Activated naive CD4-positive, alpha-beta T cell treated with anti-CD3 and anti-CD28 coated beads, Interleukin-2, amount 50 U/mL, for 24 hours (primary cell): ENCODE results near the gene SLC35B2.

Experiments used
- H3K27ac Mint-ChIP-seq: one replicate; pipeline ENCODE4 v1.8.0; 2021; ENCODE audit warnings: mild to moderate bottlenecking, mixed read lengths
- H3K27me3 Mint-ChIP-seq: one replicate; pipeline ENCODE4 v1.8.0; 2021; ENCODE audit warnings: mixed read lengths
- H3K36me3 Mint-ChIP-seq: one replicate; pipeline ENCODE4 v1.8.0; 2021; ENCODE audit warnings: mixed read lengths
- H3K4me1 Mint-ChIP-seq: one replicate; pipeline ENCODE4 v1.8.0; 2021; ENCODE audit warnings: mixed read lengths
- H3K4me3 Mint-ChIP-seq: one replicate; pipeline ENCODE4 v1.8.0; 2021; ENCODE audit warnings: mild to moderate bottlenecking, mixed read lengths
- H3K9me3 Mint-ChIP-seq: one replicate; pipeline ENCODE4 v1.8.0; 2021; ENCODE audit warnings: mixed read lengths

Gene SLC35B2, protein sequence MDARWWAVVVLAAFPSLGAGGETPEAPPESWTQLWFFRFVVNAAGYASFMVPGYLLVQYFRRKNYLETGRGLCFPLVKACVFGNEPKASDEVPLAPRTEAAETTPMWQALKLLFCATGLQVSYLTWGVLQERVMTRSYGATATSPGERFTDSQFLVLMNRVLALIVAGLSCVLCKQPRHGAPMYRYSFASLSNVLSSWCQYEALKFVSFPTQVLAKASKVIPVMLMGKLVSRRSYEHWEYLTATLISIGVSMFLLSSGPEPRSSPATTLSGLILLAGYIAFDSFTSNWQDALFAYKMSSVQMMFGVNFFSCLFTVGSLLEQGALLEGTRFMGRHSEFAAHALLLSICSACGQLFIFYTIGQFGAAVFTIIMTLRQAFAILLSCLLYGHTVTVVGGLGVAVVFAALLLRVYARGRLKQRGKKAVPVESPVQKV

GRCh38 chr6:44257025-44257752 lies at the start of gene SLC35B2:
SLC35B2 (minus strand) TSS chr6:44257528; CDS start chr6:44257410, 118 bp downstream.
- Mint-ChIP-seq H3K4me1 (peaks cover 65% of the 10 kb centered on the region), H3K4me3 (peak within 1 kb of the TSS; percentile 90), H3K27me3 (no peaks in the 10 kb centered on the region), H3K27ac (peak within 1 kb of the TSS; percentile 85), H3K9me3 (no peaks in the 10 kb centered on the region), H3K36me3 (peaks cover 23% of the 10 kb centered on the region)

DNA sequence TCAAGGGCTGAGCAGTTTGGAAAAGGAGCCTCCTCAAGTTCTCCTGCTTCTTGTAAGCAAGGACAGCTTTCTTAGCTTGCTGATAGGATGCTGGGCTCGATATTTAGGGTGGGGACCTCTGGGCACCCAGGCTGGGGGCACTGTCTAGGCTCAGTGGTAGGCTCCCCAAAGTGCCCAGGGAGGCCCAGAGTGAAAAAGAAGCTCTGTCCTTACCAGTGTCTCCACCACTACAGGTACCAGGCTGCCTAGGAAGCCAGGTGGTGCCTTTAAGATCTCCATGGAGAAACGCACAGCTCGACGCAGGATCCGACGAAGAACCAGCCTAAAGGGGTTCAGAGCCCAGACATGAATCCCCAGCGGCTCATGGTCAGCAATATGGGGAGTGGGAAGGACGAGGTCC lies 49.4 kb upstream of the SLC35B2 start:
- H3K4me3 Mint-ChIP-seq = no peak overlapping the region

DNA sequence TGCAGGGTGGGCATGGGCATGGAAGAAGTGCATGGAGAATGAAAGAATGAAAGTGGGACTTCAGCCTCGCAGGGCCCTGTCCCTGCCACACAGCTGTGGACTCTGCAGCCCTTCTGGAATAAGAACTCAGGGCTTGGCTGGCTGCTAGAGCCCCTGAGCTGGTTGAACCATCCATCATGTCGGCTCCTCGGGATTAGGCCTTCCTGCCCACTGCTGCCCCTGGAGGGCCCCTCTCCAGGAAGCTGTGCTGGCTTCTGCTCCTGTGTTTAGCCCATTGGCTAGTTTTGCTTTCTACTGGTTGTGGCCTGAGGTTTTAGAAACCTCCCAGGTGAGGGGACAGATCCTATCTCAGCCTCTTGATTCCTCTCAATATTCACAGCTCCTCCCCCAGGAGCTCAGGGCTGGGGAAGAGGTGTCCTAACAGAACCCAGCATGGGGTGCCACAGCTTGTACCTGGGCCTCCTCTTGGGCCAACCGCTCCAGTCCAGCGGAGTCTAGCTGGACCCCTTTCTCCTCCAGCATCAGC lies 47.9 kb upstream of the SLC35B2 start:
- H3K27ac Mint-ChIP-seq = no peak overlapping the region
- H3K36me3 Mint-ChIP-seq = peaks cover 9% of the 10 kb centered on the region
- no peaks in the 10 kb centered on the region for H3K27me3 Mint-ChIP-seq
- no peak overlapping the region for H3K4me3 Mint-ChIP-seq
- H3K4me1 Mint-ChIP-seq = no peaks in the 10 kb centered on the region
- H3K9me3 Mint-ChIP-seq = no peaks in the 10 kb centered on the region

More for the DNA sequence above, 49.4 kb upstream of the SLC35B2 start:
- Mint-ChIP-seq H3K36me3 (peaks cover 9% of the 10 kb centered on the region), H3K4me1 (peaks cover 3% of the 10 kb centered on the region), H3K9me3 (no peaks in the 10 kb centered on the region), H3K27ac (no peak overlapping the region), H3K27me3 (no peaks in the 10 kb centered on the region)

DNA sequence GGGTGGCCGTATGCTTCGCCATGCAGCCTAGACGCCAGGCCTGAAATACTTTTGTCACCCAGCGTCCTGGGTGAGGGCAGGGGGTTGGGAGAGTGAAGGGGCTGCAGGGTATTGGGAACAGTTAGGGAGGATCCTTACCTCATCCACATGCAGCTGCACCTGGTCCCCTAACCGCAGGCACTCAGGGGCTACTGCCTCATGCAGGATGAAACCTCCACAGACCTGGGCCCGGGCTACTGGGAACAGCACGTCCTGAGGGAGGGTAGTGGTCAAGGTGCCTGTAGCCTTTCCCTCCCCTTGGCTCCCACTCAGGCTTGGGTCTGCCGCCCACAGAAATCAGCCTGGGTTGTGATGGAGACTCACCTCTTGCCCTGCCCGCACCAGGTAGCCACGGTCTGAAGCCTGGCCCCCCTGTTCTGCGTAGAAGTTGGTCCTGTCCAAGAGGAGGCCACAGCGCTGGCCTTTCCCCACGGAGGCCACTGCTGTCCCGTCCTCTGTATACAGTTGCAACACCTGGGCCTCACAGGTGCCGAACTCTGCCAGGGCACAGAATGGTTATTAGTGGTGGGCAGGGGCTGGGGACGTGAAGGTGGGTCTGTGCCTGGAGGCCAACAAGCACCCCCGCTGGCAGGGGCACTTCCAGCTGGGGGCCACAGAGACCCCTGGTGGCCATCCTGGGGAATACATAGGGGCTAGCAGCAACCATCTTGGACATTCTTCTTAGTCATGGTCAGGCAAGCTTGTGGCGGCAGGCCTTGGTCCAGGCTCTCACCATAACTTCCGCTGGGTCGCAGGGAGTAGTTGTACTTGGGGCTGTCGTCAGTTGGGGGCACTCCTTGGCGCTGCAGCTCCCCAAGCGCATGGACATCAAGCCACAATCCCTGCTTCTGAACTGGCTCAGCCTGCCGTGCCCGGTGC lies 47.2 kb upstream of the SLC35B2 start:
- no peaks in the 10 kb centered on the region for H3K27me3 Mint-ChIP-seq
- no peak overlapping the region for H3K4me3 Mint-ChIP-seq
- peaks cover 3% of the 10 kb centered on the region for H3K36me3 Mint-ChIP-seq
- no peak overlapping the region for H3K27ac Mint-ChIP-seq
- no peaks in the 10 kb centered on the region for H3K9me3 Mint-ChIP-seq
- H3K4me1 Mint-ChIP-seq = no peaks in the 10 kb centered on the region

- peaks cover 3% of the 10 kb centered on the region for H3K36me3 Mint-ChIP-seq
- H3K4me1 Mint-ChIP-seq = no peaks in the 10 kb centered on the region
Measured at GRCh38 chr6:44303842-44304241, 46.5 kb upstream of the SLC35B2 start.

DNA sequence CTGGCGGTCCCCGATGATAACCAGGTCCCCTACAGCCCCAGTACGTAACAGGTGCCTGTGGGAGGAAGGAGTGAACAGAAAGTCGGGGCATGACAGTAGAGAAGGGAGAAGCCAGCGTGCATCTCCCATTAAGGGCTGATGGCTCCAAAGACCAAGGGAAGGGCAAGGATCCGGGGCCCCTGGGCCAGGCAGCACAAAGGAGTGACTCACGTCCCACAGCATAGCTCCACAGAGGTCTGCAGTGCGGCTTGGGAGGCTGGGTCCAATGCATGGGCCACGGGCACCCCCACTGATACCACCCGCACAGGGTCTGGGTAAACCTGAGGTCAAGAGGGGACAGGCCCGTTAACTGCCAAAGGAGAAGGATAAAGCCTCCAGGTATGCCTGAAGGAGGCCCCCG lies 45.5 kb upstream of the SLC35B2 start:
- no peaks in the 10 kb centered on the region for H3K27me3 Mint-ChIP-seq

More at GRCh38 chr6:44303842-44304241, 46.5 kb upstream of the SLC35B2 start:
- Mint-ChIP-seq H3K27me3 (no peaks in the 10 kb centered on the region), H3K9me3 (no peaks in the 10 kb centered on the region), H3K4me3 (no peak overlapping the region), H3K27ac (no peak overlapping the region)

DNA sequence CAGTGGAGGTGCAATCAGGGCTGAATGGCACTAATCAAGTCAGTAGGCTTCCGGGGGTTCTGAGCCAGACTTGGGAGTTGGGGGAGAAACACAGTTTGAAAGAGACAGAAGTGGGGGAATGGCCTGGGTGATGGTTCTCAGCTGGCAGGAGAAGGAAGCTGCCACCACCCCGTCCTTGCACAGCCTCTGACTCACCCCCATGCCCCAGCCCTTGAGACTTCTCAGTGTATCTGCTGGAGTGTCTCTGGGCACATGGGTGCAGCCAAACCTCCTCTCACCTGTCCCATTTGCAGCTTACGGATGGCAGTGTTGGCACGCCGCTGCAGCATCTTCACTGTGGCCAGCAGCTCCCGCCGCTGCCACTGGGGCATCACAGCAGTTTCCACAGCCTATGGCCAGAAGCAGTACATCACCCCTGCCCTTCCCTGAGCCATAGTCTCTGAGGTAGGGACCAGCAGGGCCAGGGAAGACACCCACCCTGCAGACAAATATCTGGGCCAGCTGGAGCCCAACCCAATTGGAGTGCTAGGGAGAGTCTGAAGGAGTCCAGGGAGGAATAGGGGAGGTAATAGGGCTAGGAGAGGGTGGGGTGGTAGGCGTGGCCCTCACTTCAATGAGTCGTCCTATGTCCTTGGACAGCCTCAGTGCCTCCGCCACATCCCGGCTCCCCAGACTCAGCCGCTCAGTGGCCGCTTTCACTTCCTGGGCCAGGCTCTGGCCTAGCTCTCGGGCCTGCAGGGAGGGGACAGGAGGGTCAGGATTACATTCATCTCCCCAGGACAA lies 44.6 kb upstream of the SLC35B2 start:
- Mint-ChIP-seq H3K4me1 (peaks cover 5% of the 10 kb centered on the region), H3K36me3 (peaks cover 3% of the 10 kb centered on the region), H3K27ac (no peak overlapping the region), H3K4me3 (no peak overlapping the region), H3K9me3 (no peaks in the 10 kb centered on the region), H3K27me3 (no peaks in the 10 kb centered on the region)

More for the DNA sequence above, 45.5 kb upstream of the SLC35B2 start:
- Mint-ChIP-seq H3K36me3 (peaks cover 3% of the 10 kb centered on the region), H3K4me3 (no peak overlapping the region), H3K9me3 (no peaks in the 10 kb centered on the region), H3K4me1 (peaks cover 2% of the 10 kb centered on the region), H3K27ac (no peak overlapping the region)

DNA sequence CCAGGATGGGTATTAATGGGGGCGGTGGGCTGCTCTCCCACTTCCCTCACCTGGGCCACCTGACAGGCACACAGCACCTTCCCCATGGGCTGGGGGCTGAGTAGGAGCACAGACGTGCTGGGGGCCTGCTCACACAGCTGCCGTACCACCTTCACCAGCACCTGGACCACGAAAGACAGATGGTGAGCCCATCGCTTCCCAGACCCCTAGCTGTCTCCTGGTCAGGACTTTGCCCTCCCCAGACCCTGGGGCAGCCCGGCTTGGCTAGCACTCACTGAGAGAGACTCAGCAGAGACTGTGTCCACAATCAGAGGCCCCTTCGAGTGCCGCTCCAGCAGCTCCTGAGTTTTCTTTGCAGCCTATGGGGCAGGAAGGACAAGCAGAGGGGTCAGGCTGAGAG lies 43.8 kb upstream of the SLC35B2 start:
- peaks cover 3% of the 10 kb centered on the region for H3K27me3 Mint-ChIP-seq
- no peak overlapping the region for H3K4me3 Mint-ChIP-seq
- H3K9me3 Mint-ChIP-seq = no peaks in the 10 kb centered on the region
- H3K4me1 Mint-ChIP-seq = peaks cover 5% of the 10 kb centered on the region
- peaks cover 3% of the 10 kb centered on the region for H3K36me3 Mint-ChIP-seq
- no peak overlapping the region for H3K27ac Mint-ChIP-seq

- peaks cover 3% of the 10 kb centered on the region for H3K36me3 Mint-ChIP-seq
- H3K27me3 Mint-ChIP-seq = peaks cover 6% of the 10 kb centered on the region
- H3K4me3 Mint-ChIP-seq = no peak overlapping the region
- H3K4me1 Mint-ChIP-seq = peaks cover 5% of the 10 kb centered on the region
- H3K9me3 Mint-ChIP-seq = no peaks in the 10 kb centered on the region
- H3K27ac Mint-ChIP-seq = no peak overlapping the region
Measured at GRCh38 chr6:44300292-44300823, 43.0 kb upstream of the SLC35B2 start.

- H3K27ac Mint-ChIP-seq = no peak overlapping the region
- H3K9me3 Mint-ChIP-seq = no peaks in the 10 kb centered on the region
- H3K4me1 Mint-ChIP-seq = peaks cover 5% of the 10 kb centered on the region
- H3K4me3 Mint-ChIP-seq = no peak overlapping the region
- H3K36me3 Mint-ChIP-seq = peaks cover 3% of the 10 kb centered on the region
- peaks cover 13% of the 10 kb centered on the region for H3K27me3 Mint-ChIP-seq
Measured at GRCh38 chr6:44298864-44299263, 41.5 kb upstream of the SLC35B2 start.

GRCh38 chr6:44298055-44298803 lies 40.9 kb upstream of the SLC35B2 start:
- peak overlapping the region; percentile 65 for H3K4me3 Mint-ChIP-seq
- peaks cover 16% of the 10 kb centered on the region for H3K27me3 Mint-ChIP-seq
- H3K4me1 Mint-ChIP-seq = peaks cover 5% of the 10 kb centered on the region
- H3K36me3 Mint-ChIP-seq = peaks cover 3% of the 10 kb centered on the region
- no peak overlapping the region for H3K27ac Mint-ChIP-seq
- no peaks in the 10 kb centered on the region for H3K9me3 Mint-ChIP-seq

DNA sequence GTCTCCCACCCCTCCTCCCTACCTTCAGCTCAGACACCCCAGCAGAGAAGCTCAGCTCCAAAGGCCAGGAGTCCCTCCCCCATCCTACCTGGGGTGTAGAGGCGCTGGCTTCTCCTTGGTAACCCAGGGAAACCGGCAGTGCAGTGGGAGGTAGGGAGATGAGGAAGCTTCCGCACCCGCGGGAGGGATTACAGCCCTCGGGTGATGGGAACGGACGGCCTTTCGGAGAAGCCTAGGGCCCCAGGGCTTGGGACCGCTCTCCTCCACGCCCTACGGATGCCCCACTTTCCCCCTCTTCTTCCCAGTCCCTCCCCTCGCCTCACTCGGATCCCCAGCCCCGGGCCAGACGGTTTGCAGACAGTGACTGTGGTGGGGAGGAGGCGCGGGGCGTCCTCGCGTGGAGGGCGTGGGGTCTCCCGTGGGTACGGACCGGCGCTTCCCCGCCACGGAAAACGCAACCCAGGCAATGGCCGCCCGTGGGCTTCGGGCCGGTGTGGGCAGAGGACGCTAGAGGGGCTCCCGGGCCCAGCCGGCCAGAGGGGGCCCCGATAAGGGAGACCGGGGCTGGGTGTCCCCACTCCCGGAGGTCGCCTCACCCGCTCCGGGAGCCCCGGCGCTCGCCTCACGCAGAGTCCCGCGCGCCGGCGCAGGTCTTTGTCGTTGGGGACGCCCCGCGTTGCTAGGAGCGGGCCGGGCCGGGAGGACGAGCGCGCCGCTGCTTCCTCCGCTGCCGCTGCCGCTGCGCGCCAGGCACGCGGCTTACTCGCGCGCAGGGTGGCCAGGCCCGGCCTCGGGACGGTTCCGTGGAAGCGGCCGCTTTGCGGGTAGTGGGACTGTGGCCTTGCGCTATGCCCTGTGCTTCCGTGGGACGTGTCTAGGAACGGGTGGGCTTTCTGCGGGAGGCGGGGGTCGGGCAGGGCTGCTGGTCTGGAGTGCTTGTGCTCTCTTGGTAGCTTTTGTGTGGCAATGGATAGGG lies 40.0 kb upstream of the SLC35B2 start:
- no peaks in the 10 kb centered on the region for H3K9me3 Mint-ChIP-seq
- peaks cover 5% of the 10 kb centered on the region for H3K4me1 Mint-ChIP-seq
- peaks cover 3% of the 10 kb centered on the region for H3K36me3 Mint-ChIP-seq
- H3K27ac Mint-ChIP-seq = no peak overlapping the region
- H3K4me3 Mint-ChIP-seq = peak overlapping the region; percentile 65
- peaks cover 19% of the 10 kb centered on the region for H3K27me3 Mint-ChIP-seq
